Cardiac fibroblast (primary cell): ENCODE results near the gene FHOD1.

Experiments used
- DNase-seq, 2 donors: peaks; one replicate each; pipeline versions ENCODE4 v3.0.0 to v3.0.0-alpha.2; 2010; ENCODE audit warnings: low read depth in 2 of 2
- H3K4me3 ChIP-seq, 2 donors: replicated peaks in 1 of 2; 1 replicate in 1 of 2; 2 replicates in 1 of 2; pipeline ENCODE4 v1.5.1; 2011; ENCODE audit warnings: low read depth in 2 of 2, low read length in 2 of 2, mild to moderate bottlenecking in 2 of 2, moderate library complexity in 1 of 2
- CTCF ChIP-seq: IDR thresholded peaks from one replicate; pipeline ENCODE4 v1.5.1; 2011; ENCODE audit warnings: low read depth, mild to moderate bottlenecking, low read length, inconsistent platforms

Gene FHOD1

GRCh38 chr16:67245186-67245585 lies 2.1 kb downstream of the FHOD1 start:
- no peak for DNase-seq
- peak overlapping the region in 1 of 2 donors; percentile 85 for H3K4me3 ChIP-seq
- no peak for TF ChIP-seq CTCF

- TF ChIP-seq CTCF = peak; percentile 3
- H3K4me3 ChIP-seq = peak overlapping the region in 1 of 2 donors; percentile 85
- DNase-seq = peak; percentile 87 to 98
Measured at GRCh38 chr16:67244387-67245185, 2.7 kb downstream of the FHOD1 start.

DNA sequence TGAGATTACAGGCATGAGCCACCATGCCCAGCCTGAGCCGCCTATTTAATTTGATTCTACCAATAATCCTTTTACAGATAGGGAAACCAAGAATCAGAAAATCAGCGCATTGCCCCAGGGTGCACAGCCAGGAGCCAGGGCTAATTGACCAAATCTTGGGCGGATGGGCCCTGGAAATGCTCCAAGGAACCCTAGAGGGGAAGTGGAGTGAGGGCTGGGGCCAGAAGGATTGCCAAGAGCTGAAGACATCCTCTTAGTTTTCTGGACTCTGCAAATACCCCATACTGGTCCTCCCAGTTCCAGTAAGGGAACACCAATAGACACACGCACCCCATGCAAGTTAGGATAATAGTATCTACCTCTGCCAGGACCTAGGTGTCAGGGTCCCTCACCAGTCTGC lies 3.8 kb downstream of the FHOD1 start:
- no peak overlapping the region for H3K4me3 ChIP-seq
- TF ChIP-seq CTCF = no peak

DNA sequence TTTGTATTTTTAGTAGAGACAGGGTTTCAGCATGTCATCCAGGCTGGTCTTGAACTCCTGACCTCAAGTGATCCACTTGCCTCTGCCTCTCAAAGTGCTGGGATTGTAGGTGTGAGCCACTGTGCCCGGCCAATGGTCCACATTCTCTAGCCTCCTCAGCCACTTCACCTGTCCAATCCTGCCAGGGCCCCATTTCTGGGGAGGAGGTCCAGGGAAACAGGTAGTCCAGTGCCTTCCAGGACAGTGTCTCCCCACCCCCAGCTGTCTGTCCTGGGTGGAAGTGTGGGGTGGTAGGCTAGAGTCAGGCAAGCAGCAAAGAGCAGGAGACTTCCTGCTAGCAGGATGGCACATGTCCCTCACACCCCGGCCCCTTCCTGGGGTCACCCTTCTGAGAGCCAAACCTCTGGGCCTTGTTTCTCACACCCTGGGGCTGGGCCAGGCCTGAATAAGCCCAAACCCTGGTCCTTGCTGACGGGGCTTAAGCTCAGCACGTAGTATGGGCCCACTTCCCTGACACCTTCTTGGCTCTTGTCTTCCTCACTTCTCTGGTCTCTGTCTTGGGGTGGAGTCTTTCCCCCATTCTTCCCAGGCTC lies 5.0 kb downstream of the FHOD1 start:
- no peak for TF ChIP-seq CTCF
- H3K4me3 ChIP-seq = no peak overlapping the region
- no peak for DNase-seq

More for the DNA sequence above, 3.8 kb downstream of the FHOD1 start:
- no peak for DNase-seq

- no peak overlapping the region for H3K4me3 ChIP-seq
- peak; percentile 79 to 83 for DNase-seq
- TF ChIP-seq CTCF = no peak
Measured at GRCh38 chr16:67241008-67241900, 6.0 kb downstream of the FHOD1 start.

GRCh38 chr16:67240506-67240905 lies 6.8 kb downstream of the FHOD1 start:
- peak in 1 of 2 donors; percentile 57 for DNase-seq
- H3K4me3 ChIP-seq = no peak overlapping the region
- TF ChIP-seq CTCF = no peak
